HepG2 (cell line): ENCODE measurements around the gene CADM1. TPM values are rescaled to one million over a fixed set of nuclear protein-coding genes. Genes with fewer than 3 reads are reported as not detected.
A peak's percentile ranks its signal among the peaks of the same experiment; 100 is the strongest.

Experiments used
- ATAC-seq: fragments of 200-7000 bp; cut with Tn5 transposase; 3 replicates; pipeline ENCODE4 v1.9.1; 2020; ENCODE audit warnings: mild to moderate bottlenecking, moderate library complexity
- BruUV-seq: library from RNA; stranded (reverse); fragments of 400-500 nt; replicated peaks from 2 replicates; lab custom pipeline; 2021; lab: Mats Ljungman, UMichigan
- CTCF ChIA-PET: fragments of 300-600 bp; formaldehyde crosslinking; extraction: SDS; loops from one replicate; lab custom pipeline; 2021; ENCODE audit warnings: low total read pairs, inconsistent platforms, low intra/inter-chr PET ratio; lab: Yijun Ruan, JAX
- POLR2A ChIA-PET: fragments of 350-600 bp; sonication (Branson Sonifier 250); formaldehyde crosslinking; loops from one replicate; lab custom pipeline; 2020; ENCODE audit warnings: antibody characterized with exemption, inconsistent platforms; lab: Yijun Ruan, JAX
- DNase-seq: peaks from one replicate; pipeline ENCODE4 v3.0.0-alpha.2; 2015; ENCODE audit warnings: low spot score
- FAIRE-seq: peaks from 3 replicates; lab custom pipeline; 2011; peaks lifted over from hg19 to GRCh38; lab: Jason Lieb, UNC
- H2AFZ ChIP-seq: one replicate; pipeline ENCODE4 v1.6.1; 2011; ENCODE audit warnings: low read length, inconsistent platforms
- H3K27ac ChIP-seq: fragments of 300-600 bp; 3 replicates; pipeline ENCODE4 v1.8.0; 2011; ENCODE audit warnings: mixed run types, mild to moderate bottlenecking, mixed read lengths, low read length, inconsistent platforms; ENCODE audit not compliant: insufficient read depth; ENCODE audit errors: extremely low read length
- H3K27me3 ChIP-seq, 2 experiments: fragments of 200-600 bp in 1 of 2; 2 replicates in 1 of 2; 3 replicates in 1 of 2; pipeline versions ENCODE4 v1.6.0 to v1.8.0; 2011; ENCODE audit warnings: low read length in 2 of 2, mild to moderate bottlenecking in 2 of 2, moderate library complexity in 2 of 2, inconsistent platforms in 1 of 2; ENCODE audit not compliant: insufficient read depth in 2 of 2, control insufficient read depth in 1 of 2
- H3K36me3 ChIP-seq, 2 experiments: fragments of 200-600 bp in 1 of 2; replicated peaks in 1 of 2; 2 replicates in 1 of 2; 3 replicates in 1 of 2; pipeline versions ENCODE4 v1.5.1 to v1.8.0; 2011; ENCODE audit warnings: low read length in 2 of 2, inconsistent platforms in 1 of 2; ENCODE audit not compliant: insufficient read depth in 2 of 2, control insufficient read depth in 1 of 2
- H3K4me1 ChIP-seq: 2 replicates; pipeline ENCODE4 v1.5.1; 2012; ENCODE audit warnings: low read length, inconsistent platforms; ENCODE audit not compliant: insufficient read depth
- H3K4me2 ChIP-seq: 2 replicates; pipeline ENCODE4 v1.6.0; 2011; ENCODE audit warnings: low read depth, low read length, inconsistent platforms
- H3K4me3 ChIP-seq, 3 experiments: fragments of 200-600 bp in 1 of 3; sonication (generic), shearing (Covaris generic) in 1 of 3; replicated peaks in 1 of 3; 2 replicates each; pipeline ENCODE4 v1.5.1; 2011 to 2016; ENCODE audit warnings: low read length in 3 of 3, inconsistent platforms in 2 of 3, low read depth in 2 of 3, mild to moderate bottlenecking in 2 of 3, control low read depth in 1 of 3, mixed read lengths in 1 of 3; ENCODE audit not compliant: insufficient read depth in 1 of 3
- H3K79me2 ChIP-seq: one replicate; pipeline ENCODE4 v1.6.1; 2011; ENCODE audit warnings: low read length, inconsistent platforms; ENCODE audit not compliant: insufficient read depth
- H3K9ac ChIP-seq: 2 replicates; pipeline ENCODE4 v1.6.0; 2011; ENCODE audit warnings: mild to moderate bottlenecking, low read depth, low read length, inconsistent platforms; ENCODE audit not compliant: insufficient read depth
- H3K9me3 ChIP-seq: 2 replicates; pipeline ENCODE4 v1.5.1; 2012; ENCODE audit warnings: mild to moderate bottlenecking, low read length
- H4K20me1 ChIP-seq: 2 replicates; pipeline ENCODE4 v1.6.0; 2011; ENCODE audit warnings: inconsistent platforms, mild to moderate bottlenecking, low read length, moderate library complexity; ENCODE audit not compliant: insufficient read depth
- ATRX ChIP-seq: sonication (generic); formaldehyde crosslinking; IDR thresholded peaks from 2 replicates; pipeline ENCODE4 v1.4.0; 2020; ENCODE audit warnings: missing genetic modification reagents, borderline replicate concordance
- CEBPG ChIP-seq: IDR thresholded peaks from 2 replicates; pipeline ENCODE4 v1.6.1; 2016
- FOXA1 ChIP-seq, 2 experiments: fragments of 450-650 bp in 1 of 2; sonication (generic) in 1 of 2; formaldehyde crosslinking in 1 of 2; IDR thresholded peaks; 2 replicates each; pipeline versions ENCODE4 v1.4.0 to v1.6.1; 2016 to 2020; ENCODE audit warnings: missing genetic modification reagents in 1 of 2
- SOX13 ChIP-seq, 3 experiments: fragments of 450-650 bp in 1 of 3; sonication (generic) in 1 of 3; formaldehyde crosslinking in 1 of 3; IDR thresholded peaks in 2 of 3; conservative IDR thresholded peaks in 1 of 3; 2 replicates each; pipeline versions ENCODE4 v1.5.0 to v1.6.1; 2016 to 2020; ENCODE audit warnings: antibody characterized with exemption in 1 of 3, mild to moderate bottlenecking in 1 of 3, missing compliant biosample characterization in 1 of 3, missing genetic modification reagents in 1 of 3, moderate library complexity in 1 of 3
- SOX5 ChIP-seq: IDR thresholded peaks from 2 replicates; pipeline ENCODE4 v1.6.1; 2016; ENCODE audit warnings: borderline replicate concordance
- SP140L ChIP-seq: sonication (generic); formaldehyde crosslinking; IDR thresholded peaks from 2 replicates; pipeline ENCODE4 v1.4.0; 2020; ENCODE audit warnings: missing genetic modification reagents, borderline replicate concordance
- STAG1 ChIP-seq: sonication (generic); formaldehyde crosslinking; IDR thresholded peaks from 2 replicates; pipeline ENCODE4 v1.4.0; 2020; ENCODE audit warnings: missing genetic modification reagents
- TCF7 ChIP-seq: sonication (generic); IDR thresholded peaks from 2 replicates; pipeline ENCODE4 v1.6.1; 2016; ENCODE audit warnings: antibody characterized with exemption, low read depth
- WIZ ChIP-seq: sonication (generic); formaldehyde crosslinking; IDR thresholded peaks from 2 replicates; pipeline ENCODE4 v1.5.1; 2020; ENCODE audit warnings: mild to moderate bottlenecking, missing genetic modification reagents
- ZNF776 ChIP-seq: sonication (generic); formaldehyde crosslinking; IDR thresholded peaks from 2 replicates; pipeline ENCODE4 v1.4.0; 2020; ENCODE audit warnings: mild to moderate bottlenecking, missing genetic modification reagents
- ZSCAN25 ChIP-seq: sonication (generic); formaldehyde crosslinking; IDR thresholded peaks from 2 replicates; pipeline ENCODE4 v1.8.0; 2022; ENCODE audit warnings: mild to moderate bottlenecking, missing genetic modification reagents
- WGBS: methylation state at CpG from one replicate; pipeline ENCODE4 v1.1.6; 2017; ENCODE audit warnings: low lambda C conversion rate; 5-methylcytosine and 5-hydroxymethylcytosine counted together
- in situ Hi-C: cut with HindIII; loops from 2 replicates; pipeline ENCODE4 v1.10.0; 2017; ENCODE audit warnings: low pct_unique_long_range_greater_than_20kb; ENCODE audit not compliant: extremely low pct_ligation_motif_present
- intact Hi-C: fragments of 100-400 bp; cut with micrococcal nuclease; formaldehyde crosslinking; loops from one replicate; pipeline ENCODE4 v1.10.0; 2022; ENCODE audit not compliant: unreplicated experiment
- polyA plus RNA-seq, 8 experiments: library from polyadenylated mRNA; depleted of rRNA in 3 of 8; stranded (reverse) in 7 of 8; unstranded in 1 of 8; fragments of >200 nt; fragmentation: Illumina TruSeq in 4 of 8; extraction: Trizol in 4 of 8; gene quantifications; 2 replicates each; pipeline versions ENCODE4 v1.2.1 to v1.2.3, GENCODE V29; 2011 to 2016; ENCODE audit warnings: low read depth in 4 of 8, missing spikeins in 1 of 8, mixed read lengths in 1 of 8; ENCODE audit not compliant: insufficient read depth in 1 of 8
- total RNA-seq, 5 experiments: library from RNA; depleted of rRNA; stranded (reverse); fragments of >200 nt; fragmentation: Illumina TruSeq; extraction: Trizol; gene quantifications; 2 replicates each; pipeline ENCODE4 v1.2.3, GENCODE V29; 2016; ENCODE audit warnings: low read depth in 1 of 5
- TF ChIP-seq, protein P1 (sequence below): sonication (generic); formaldehyde crosslinking; IDR thresholded peaks from 2 replicates; pipeline ENCODE4 v1.5.0; 2020; ENCODE audit warnings: mild to moderate bottlenecking, missing genetic modification reagents, moderate library complexity
- TF ChIP-seq, protein P2 (sequence below): sonication (generic); formaldehyde crosslinking; IDR thresholded peaks from 2 replicates; pipeline ENCODE4 v1.4.0; 2020; ENCODE audit warnings: missing genetic modification reagents, borderline replicate concordance

CADM1 gene
- total and polyA plus RNA-seq, 2 of the 13 experiments (the other 11 are each of a cell fraction or from before 2014, with no cell fraction given), result 71.3 to 122 TPM

DNA sequence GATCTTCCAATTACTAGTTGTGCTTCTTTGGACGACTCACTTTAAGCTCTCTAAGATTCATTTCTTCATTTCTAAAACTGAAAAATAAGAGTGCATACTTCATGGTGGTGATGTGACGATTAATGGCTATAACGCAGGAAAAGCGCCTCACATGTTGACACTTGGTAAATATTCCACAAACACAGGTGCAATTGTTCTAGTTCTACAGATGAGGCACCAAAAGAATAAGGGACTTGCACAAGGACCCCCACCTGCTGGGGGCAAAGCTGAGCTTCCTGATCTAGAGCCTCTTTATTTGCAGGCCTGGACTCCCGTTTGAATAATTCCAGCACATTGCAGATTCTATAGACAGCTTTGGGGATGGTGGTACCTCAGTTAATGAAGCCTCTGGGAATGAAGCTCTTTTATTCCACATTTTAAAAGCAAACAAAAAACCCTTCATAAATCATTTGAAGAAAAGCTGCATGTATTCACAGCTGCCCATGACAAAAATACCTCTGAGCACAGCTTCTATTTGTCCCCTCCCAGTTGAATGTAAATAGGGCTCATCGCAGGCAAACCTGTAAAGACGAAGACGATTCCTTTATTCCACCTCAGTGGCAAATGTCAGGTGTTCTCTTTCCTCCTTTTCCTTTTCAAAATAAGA, 14.9 kb upstream of the CADM1 start (continued):
- TF ChIP-seq SOX5 (CRISPR knock-in tag), result peak; percentile 30; the same call in 1 of the 2 replicates
- TF ChIP-seq FOXA1 (IDR thresholded peaks at IDR 0.05), result no peak
- peak; percentile 42; the same call in 1 of the 2 replicates for TF ChIP-seq FOXA1 (CRISPR knock-in tag; IDR thresholded peaks at IDR 0.05)
- no peak for TF ChIP-seq WIZ
- no peak for TF ChIP-seq SOX13 (IDR thresholded peaks at IDR 0.05)
- peak in 1 of 2 experiments; percentile 52; a peak in 2 of 4 replicates for TF ChIP-seq SOX13 (CRISPR knock-in tag; conservative IDR thresholded peaks at IDR 0.05 in 1 of 2, IDR thresholded peaks at IDR 0.05 in 1 of 2)
- TF ChIP-seq CEBPG (CRISPR knock-in tag), result 0 out of 2 replicates have a peak, but pooled peaks have one; percentile 26
- TF ChIP-seq TCF7, result 0 out of 2 replicates have a peak, but pooled peaks have one; percentile 8

DNA sequence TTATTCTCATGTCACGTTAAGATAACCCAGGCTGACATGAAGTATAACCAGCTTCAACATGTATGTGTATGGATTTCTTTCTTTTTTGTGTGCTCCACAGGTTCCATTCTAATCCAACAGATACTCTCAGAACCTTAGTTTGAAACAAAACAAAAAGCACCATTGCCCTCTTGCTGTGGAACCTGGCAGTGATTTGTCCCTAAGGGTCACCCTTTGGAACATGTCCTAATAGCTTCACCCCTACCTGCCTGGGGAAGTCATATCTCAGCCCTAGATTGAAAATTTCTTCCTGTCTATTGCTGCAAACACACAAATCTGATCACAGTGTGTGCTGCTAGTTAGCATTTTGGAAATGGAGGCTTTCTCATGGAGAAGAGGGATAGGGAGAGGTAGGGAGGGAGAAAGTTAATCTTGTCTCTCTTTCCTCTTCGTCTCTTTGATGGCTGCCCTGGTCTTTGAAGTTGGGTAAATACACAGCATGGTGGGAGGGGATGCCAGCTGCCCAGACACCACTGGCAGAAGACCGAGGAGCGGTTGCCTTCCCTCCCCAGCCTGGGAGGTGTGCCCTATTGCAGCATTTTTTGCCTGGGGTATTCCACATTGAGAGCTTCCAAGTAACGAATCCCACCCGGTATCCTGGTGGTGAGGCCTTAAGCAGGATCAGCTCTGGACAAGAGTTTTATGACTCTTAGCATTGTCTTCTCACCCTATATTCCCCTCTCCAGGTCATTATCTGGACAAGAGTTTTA, 11.6 kb upstream of the CADM1 start:
- no peak overlapping the region for H3K9ac ChIP-seq
- intact Hi-C loops (no loop called here), in situ Hi-C loops (no loop called here)
- peaks cover 39% of the 10 kb centered on the region for H3K4me1 ChIP-seq
- BruUV-seq, result no TSS peak
- FAIRE-seq, result no peak
- no peaks in the 10 kb centered on the region for H3K27me3 ChIP-seq
- no peaks in the 10 kb centered on the region for H3K79me2 ChIP-seq
- H3K36me3 ChIP-seq, result no peaks in the 10 kb centered on the region
- ChIA-PET CTCF (no interaction called here), POLR2A (interaction anchor here (2.2 kb wide), 1 partner anchor 12 kb away, joined by 7 read pairs; the partner anchor contains the start of gene CADM1)
- no peak for ATAC-seq
- WGBS, result 49% methylated on average over 4 of the region's 6 CpGs
- peak; percentile 10 for DNase-seq
- TF ChIP-seq SP140L (CRISPR knock-in tag) (no peak), STAG1 (CRISPR knock-in tag) (peak; percentile 41), ATRX (CRISPR knock-in tag) (no peak), ZNF776 (CRISPR knock-in tag) (no peak), TCF7 (0 out of 2 replicates have a peak, but pooled peaks have one; percentile 16), ZSCAN25 (CRISPR knock-in tag) (peak; percentile 66; the same call in 1 of the 2 replicates)
- TF ChIP-seq, protein P1, sequence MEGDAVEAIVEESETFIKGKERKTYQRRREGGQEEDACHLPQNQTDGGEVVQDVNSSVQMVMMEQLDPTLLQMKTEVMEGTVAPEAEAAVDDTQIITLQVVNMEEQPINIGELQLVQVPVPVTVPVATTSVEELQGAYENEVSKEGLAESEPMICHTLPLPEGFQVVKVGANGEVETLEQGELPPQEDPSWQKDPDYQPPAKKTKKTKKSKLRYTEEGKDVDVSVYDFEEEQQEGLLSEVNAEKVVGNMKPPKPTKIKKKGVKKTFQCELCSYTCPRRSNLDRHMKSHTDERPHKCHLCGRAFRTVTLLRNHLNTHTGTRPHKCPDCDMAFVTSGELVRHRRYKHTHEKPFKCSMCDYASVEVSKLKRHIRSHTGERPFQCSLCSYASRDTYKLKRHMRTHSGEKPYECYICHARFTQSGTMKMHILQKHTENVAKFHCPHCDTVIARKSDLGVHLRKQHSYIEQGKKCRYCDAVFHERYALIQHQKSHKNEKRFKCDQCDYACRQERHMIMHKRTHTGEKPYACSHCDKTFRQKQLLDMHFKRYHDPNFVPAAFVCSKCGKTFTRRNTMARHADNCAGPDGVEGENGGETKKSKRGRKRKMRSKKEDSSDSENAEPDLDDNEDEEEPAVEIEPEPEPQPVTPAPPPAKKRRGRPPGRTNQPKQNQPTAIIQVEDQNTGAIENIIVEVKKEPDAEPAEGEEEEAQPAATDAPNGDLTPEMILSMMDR (CRISPR knock-in tag), result peak; percentile 26; the same call in 1 of the 2 replicates
- TF ChIP-seq, protein P2, sequence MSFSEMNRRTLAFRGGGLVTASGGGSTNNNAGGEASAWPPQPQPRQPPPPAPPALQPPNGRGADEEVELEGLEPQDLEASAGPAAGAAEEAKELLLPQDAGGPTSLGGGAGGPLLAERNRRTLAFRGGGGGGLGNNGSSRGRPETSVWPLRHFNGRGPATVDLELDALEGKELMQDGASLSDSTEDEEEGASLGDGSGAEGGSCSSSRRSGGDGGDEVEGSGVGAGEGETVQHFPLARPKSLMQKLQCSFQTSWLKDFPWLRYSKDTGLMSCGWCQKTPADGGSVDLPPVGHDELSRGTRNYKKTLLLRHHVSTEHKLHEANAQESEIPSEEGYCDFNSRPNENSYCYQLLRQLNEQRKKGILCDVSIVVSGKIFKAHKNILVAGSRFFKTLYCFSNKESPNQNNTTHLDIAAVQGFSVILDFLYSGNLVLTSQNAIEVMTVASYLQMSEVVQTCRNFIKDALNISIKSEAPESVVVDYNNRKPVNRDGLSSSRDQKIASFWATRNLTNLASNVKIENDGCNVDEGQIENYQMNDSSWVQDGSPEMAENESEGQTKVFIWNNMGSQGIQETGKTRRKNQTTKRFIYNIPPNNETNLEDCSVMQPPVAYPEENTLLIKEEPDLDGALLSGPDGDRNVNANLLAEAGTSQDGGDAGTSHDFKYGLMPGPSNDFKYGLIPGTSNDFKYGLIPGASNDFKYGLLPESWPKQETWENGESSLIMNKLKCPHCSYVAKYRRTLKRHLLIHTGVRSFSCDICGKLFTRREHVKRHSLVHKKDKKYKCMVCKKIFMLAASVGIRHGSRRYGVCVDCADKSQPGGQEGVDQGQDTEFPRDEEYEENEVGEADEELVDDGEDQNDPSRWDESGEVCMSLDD (CRISPR knock-in tag), result no peak
- H3K4me3 ChIP-seq, result no peak overlapping the region
- H4K20me1 ChIP-seq, result no peaks in the 10 kb centered on the region
- no peak overlapping the region for H3K27ac ChIP-seq
- H3K4me2 ChIP-seq, result no peak overlapping the region
- H3K9me3 ChIP-seq, result no peaks in the 10 kb centered on the region
- H2AFZ ChIP-seq, result no peak overlapping the region
